ENCODE results near the gene CYP27B1. TPM values are rescaled to one million over a fixed set of nuclear protein-coding genes. Genes with fewer than 3 reads are reported as not detected.
A peak's percentile ranks its signal among the peaks of the same experiment; 100 is the strongest.

Gene CYP27B1
- total RNA-seq, 1 experiment from 2014 or later: 11.6 TPM

DNA sequence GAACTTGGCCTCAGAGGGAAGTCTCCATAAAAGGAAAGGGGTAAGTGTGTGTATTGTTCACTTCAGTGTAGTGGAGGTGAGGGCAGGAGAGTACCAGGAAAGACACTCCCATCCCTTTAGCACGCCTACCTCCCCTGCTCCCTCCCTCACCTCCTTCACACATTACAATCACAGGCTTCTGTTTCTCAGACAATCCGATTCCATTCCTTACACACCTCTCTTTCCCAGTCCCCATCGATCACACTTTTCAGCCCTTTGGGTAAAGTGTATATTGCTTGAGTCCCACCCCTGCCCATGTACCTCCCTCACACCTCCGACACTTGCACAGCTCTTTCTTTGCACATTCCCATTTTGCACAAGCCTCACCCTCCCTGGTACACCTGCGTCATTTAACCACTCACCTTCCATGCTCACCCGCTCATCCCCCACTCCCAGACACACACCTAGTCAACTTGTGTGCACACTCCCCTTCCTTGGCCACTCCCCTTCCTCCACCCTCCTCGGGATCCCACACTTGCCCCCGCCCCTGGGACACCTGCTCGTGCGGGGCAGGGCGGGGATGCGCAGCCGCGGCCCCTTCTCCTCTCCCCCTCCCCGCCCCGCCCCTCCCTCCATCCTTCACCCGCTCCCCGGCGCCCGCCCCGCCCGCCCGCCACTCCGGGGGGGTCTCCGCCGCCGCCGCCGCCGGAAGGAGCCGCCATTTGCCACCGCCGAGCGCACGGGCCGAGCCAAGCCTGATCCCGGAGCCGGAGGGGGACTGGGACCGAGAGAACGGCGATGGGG is 12.3 kb downstream of the CYP27B1 start, which contains the start of gene MARCHF9:
Gene MARCHF9, plus strand, starts transcription at position 693 of the 783 bp plus-strand sequence. CDS start 426 bp downstream, outside the sequence.
- TF ChIP-seq SP1 (IDR thresholded peaks at IDR 0.05; ENCODE audit: low read depth): no peak
- TF ChIP-seq POLR2AphosphoS5 (IDR thresholded peaks at IDR 0.05; ENCODE audit: low read depth, low read length): peak; percentile 53; the same call in 1 of the 2 replicates
- H3K9ac ChIP-seq (ENCODE audit: low read length): peak within 1 kb of the TSS; percentile 48
- intact Hi-C loops (cut with micrococcal nuclease): no loop called here
- DNase-seq (ENCODE audit: low read depth, low spot score) (no peak), ATAC-seq (peak; percentile 66)
- H3K79me2 ChIP-seq (ENCODE audit: insufficient read depth, low read length): peaks cover 25% of the 10 kb centered on the region
- peak within 1 kb of the TSS; percentile 58; the same call in 1 of the 2 replicates for H3K27ac ChIP-seq (ENCODE audit: low read depth, low read length)
- CTCF ChIA-PET: interaction anchor here (0.8 kb wide), 1 partner anchor 10 kb away, joined by 3 read pairs; the partner anchor contains the start of gene TSPAN31
- H3K9me2 ChIP-seq (ENCODE audit: insufficient read depth): no peaks in the 10 kb centered on the region
- BruUV-seq (replicated peaks): no TSS peak
- peak within 1 kb of the TSS; percentile 93 for H3K4me2 ChIP-seq (ENCODE audit: low read length)
- RAD21 ChIA-PET (ENCODE audit: low non-redundant PET in 1 of 2, low total read pairs in 2 of 2, uncharacterized antibody in 2 of 2, unreplicated experiment in 2 of 2): no interaction called here
- H2AFZ ChIP-seq (ENCODE audit: low read depth, low read length, poor library complexity, severe bottlenecking): peak within 1 kb of the TSS; percentile 29
- POLR2A ChIA-PET: interaction anchor here (1.2 kb wide), 1 partner anchor 12 kb away, joined by 4 read pairs; the partner anchor contains the start of gene CYP27B1
- no peaks in the 10 kb centered on the region for H3K27me3 ChIP-seq (ENCODE audit: insufficient read depth, low read length)
- no peaks in the 10 kb centered on the region for H4K20me1 ChIP-seq (ENCODE audit: insufficient read depth)
- peak within 1 kb of the TSS; percentile 59 to 64 for H3K4me3 ChIP-seq (replicated peaks in 1 of 2; ENCODE audit: low read depth in 1 of 2, low read length in 2 of 2)
- H3K36me3 ChIP-seq (ENCODE audit: control insufficient read depth in 1 of 2, insufficient read depth in 2 of 2, low read length in 2 of 2): peaks cover 6 to 12% of the 10 kb centered on the region in 2 experiments; a peak in 2 of 4 replicates
- H3K9me3 ChIP-seq (ENCODE audit: control insufficient read depth in 1 of 2, insufficient read depth in 1 of 2, low read depth in 1 of 2, low read length in 2 of 2): no peaks in the 10 kb centered on the region
- H3K4me1 ChIP-seq (ENCODE audit: control insufficient read depth in 1 of 2, insufficient read depth in 2 of 2, low read length in 2 of 2): peaks cover 20 to 46% of the 10 kb centered on the region in 2 experiments

DNA sequence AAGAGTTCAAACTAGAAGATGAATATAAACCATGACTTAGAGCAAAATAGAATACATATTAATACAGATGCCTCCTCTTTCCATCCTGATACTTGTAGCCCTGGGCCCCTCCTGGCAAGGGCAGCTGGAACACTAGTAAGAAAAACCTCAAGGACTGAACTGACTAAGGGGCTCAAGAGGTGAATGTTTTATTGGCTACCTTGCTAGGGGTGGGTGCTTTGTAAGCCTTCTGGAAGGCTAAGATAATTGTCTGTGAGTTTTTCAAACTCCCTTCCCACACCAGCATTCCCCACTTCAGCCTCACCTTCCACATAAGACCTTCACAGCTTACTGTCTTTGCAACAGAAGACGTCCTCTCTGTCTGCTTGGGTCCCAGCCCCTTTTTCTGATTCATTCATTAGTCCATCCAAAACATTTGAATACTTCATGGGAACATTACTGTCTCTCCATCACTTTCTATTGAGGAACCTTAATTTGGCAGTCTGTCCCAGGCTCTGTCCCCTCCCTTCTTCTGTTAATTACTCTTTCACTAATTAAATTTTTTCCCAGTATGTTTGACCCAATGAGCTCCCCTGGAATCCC is 13.0 kb downstream of the CYP27B1 start:
- CTCF ChIA-PET: interaction anchor here (0.8 kb wide), 1 partner anchor 9 kb away, joined by 3 read pairs; the partner anchor contains the start of gene TSPAN31
- TF ChIP-seq, protein P1, sequence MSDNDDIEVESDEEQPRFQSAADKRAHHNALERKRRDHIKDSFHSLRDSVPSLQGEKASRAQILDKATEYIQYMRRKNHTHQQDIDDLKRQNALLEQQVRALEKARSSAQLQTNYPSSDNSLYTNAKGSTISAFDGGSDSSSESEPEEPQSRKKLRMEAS (IDR thresholded peaks at IDR 0.05): no peak
- no peak for TF ChIP-seq ELF1 (IDR thresholded peaks at IDR 0.05; ENCODE audit: borderline replicate concordance, low read depth)
- TF ChIP-seq POLR2A (IDR thresholded peaks at IDR 0.05; ENCODE audit: borderline replicate concordance, extremely low read depth, insufficient read depth, insufficient read length): no peak
- TF ChIP-seq EZH2phosphoT487 (IDR thresholded peaks at IDR 0.05; ENCODE audit: borderline replicate concordance): no peak
- TF ChIP-seq CBX3 (IDR thresholded peaks at IDR 0.05; ENCODE audit: low read depth): no peak
- 0 out of 2 replicates have a peak overlapping the region, but pooled peaks have one; percentile 4 for H3K27ac ChIP-seq (ENCODE audit: low read depth, low read length)
- H3K9me2 ChIP-seq (ENCODE audit: insufficient read depth): no peaks in the 10 kb centered on the region
- POLR2A ChIA-PET: interaction anchor here (1.2 kb wide), 1 partner anchor 13 kb away, joined by 4 read pairs; the partner anchor contains the start of gene CYP27B1
- no peaks in the 10 kb centered on the region for H4K20me1 ChIP-seq (ENCODE audit: insufficient read depth)
- H3K27me3 ChIP-seq (ENCODE audit: insufficient read depth, low read length): no peaks in the 10 kb centered on the region
- no peak overlapping the region for H2AFZ ChIP-seq (ENCODE audit: low read depth, low read length, poor library complexity, severe bottlenecking)
- peak overlapping the region; percentile 93 for H3K4me2 ChIP-seq (ENCODE audit: low read length)
- no TSS peak for BruUV-seq (replicated peaks)
- intact Hi-C loops (cut with micrococcal nuclease): no loop called here
- H3K4me1 ChIP-seq (ENCODE audit: control insufficient read depth in 1 of 2, insufficient read depth in 2 of 2, low read length in 2 of 2): peaks cover 20 to 46% of the 10 kb centered on the region in 2 experiments
- H3K4me3 ChIP-seq (replicated peaks in 1 of 2; ENCODE audit: low read depth in 1 of 2, low read length in 2 of 2): peak overlapping the region in 1 of 2 experiments; percentile 64; a peak in 2 of 4 replicates
- peak overlapping the region; percentile 20; the same call in 1 of the 2 replicates for H3K9ac ChIP-seq (ENCODE audit: low read length)
- peaks cover 33% of the 10 kb centered on the region for H3K79me2 ChIP-seq (ENCODE audit: insufficient read depth, low read length)
- ATAC-seq (no peak), DNase-seq (ENCODE audit: low read depth, low spot score) (no peak)
- H3K9me3 ChIP-seq (ENCODE audit: control insufficient read depth in 1 of 2, insufficient read depth in 1 of 2, low read depth in 1 of 2, low read length in 2 of 2): no peaks in the 10 kb centered on the region
- H3K36me3 ChIP-seq (ENCODE audit: control insufficient read depth in 1 of 2, insufficient read depth in 2 of 2, low read length in 2 of 2): peaks cover 12 to 19% of the 10 kb centered on the region in 2 experiments; a peak in 2 of 4 replicates
- RAD21 ChIA-PET (ENCODE audit: low non-redundant PET in 1 of 2, low total read pairs in 2 of 2, uncharacterized antibody in 2 of 2, unreplicated experiment in 2 of 2): no interaction called here

Data from HCT116 (cell line).